ENCODE measurements around the gene CCDC159.

DNA sequence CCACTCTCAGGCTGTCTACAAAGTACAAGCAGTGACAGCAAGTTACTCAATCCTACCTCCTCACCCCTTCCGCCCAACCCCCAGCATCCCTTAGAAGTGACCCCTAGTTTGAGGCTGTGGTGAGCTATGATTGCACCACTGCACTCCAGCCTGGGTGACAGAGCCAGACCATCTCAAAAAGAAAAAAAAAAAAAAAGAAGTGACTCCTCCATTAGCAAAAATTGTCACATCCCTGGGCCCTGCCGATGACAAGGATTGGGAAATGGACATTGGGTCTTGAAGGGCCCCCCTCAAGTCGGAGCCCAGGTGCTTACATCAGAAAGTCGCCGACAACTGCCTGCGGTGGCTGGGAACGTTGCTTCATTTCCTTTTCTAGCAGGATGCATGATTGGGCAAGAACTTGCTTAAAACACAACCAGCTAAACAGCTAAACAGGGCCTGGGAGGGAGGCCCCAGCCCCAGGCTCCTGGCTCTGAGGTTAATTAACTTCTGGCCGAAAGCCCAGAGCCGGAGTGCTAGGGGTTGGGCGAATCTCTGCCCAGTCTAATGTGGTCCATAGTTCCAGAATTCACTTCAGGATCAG, 22.1 kb upstream of the CCDC159 start:
- TF ChIP-seq RAD21 (IDR thresholded peaks at IDR 0.05; ENCODE audit: low read length) (no peak; the same call in 1 of the 2 replicates), POLR2A (IDR thresholded peaks at IDR 0.05; ENCODE audit: low read depth, low read length) (no peak), MAFK (IDR thresholded peaks at IDR 0.05; ENCODE audit: low read depth, low read length) (no peak)
- TF ChIP-seq, protein P1, sequence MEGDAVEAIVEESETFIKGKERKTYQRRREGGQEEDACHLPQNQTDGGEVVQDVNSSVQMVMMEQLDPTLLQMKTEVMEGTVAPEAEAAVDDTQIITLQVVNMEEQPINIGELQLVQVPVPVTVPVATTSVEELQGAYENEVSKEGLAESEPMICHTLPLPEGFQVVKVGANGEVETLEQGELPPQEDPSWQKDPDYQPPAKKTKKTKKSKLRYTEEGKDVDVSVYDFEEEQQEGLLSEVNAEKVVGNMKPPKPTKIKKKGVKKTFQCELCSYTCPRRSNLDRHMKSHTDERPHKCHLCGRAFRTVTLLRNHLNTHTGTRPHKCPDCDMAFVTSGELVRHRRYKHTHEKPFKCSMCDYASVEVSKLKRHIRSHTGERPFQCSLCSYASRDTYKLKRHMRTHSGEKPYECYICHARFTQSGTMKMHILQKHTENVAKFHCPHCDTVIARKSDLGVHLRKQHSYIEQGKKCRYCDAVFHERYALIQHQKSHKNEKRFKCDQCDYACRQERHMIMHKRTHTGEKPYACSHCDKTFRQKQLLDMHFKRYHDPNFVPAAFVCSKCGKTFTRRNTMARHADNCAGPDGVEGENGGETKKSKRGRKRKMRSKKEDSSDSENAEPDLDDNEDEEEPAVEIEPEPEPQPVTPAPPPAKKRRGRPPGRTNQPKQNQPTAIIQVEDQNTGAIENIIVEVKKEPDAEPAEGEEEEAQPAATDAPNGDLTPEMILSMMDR (conservative IDR thresholded peaks at IDR 0.05; ENCODE audit: low read depth, low read length) = no peak

Measured in IMR-90 (cell line).